HEK293 (cell line): ENCODE measurements around the gene ASRGL1.

Experiments
- CTCF ChIA-PET: fragments of 350-600 bp; formaldehyde crosslinking; extraction: SDS; loops from one replicate; lab custom pipeline; 2021; ENCODE audit warnings: antibody characterized with exemption; lab: Yijun Ruan, JAX
- POLR2A ChIA-PET: fragments of 300-600 bp; formaldehyde crosslinking; extraction: SDS; loops from one replicate; lab custom pipeline; 2020; ENCODE audit warnings: antibody characterized with exemption, inconsistent platforms; lab: Yijun Ruan, JAX
- H3K27ac ChIP-seq: fragments of 200-500 bp; sonication (Bioruptor generic); 2 replicates; pipeline ENCODE4 v1.5.1; 2014; ENCODE audit warnings: low read depth, low read length, control low read depth, inconsistent platforms; ENCODE audit errors: extremely low read depth
- H3K36me3 ChIP-seq, 2 experiments: fragments of 200-500 bp in 1 of 2; sonication (Bioruptor generic) in 1 of 2; 1 replicate in 1 of 2; 2 replicates in 1 of 2; pipeline ENCODE4 v1.5.1; 2014 to 2017; ENCODE audit warnings: inconsistent platforms in 2 of 2, low read length in 2 of 2; ENCODE audit not compliant: control insufficient read depth in 2 of 2, insufficient read depth in 1 of 2
- H3K4me1 ChIP-seq: fragments of 200-500 bp; sonication (Bioruptor generic); 2 replicates; pipeline ENCODE4 v1.5.1; 2014; ENCODE audit warnings: mild to moderate bottlenecking, low read length, inconsistent platforms; ENCODE audit not compliant: control insufficient read depth, insufficient read depth
- H3K4me3 ChIP-seq: 2 replicates; pipeline ENCODE4 v1.5.1; 2011; ENCODE audit warnings: low read depth, mild to moderate bottlenecking, control low read depth, low read length, moderate library complexity
- H3K9me3 ChIP-seq: fragments of 200-500 bp; sonication (Bioruptor generic); 2 replicates; pipeline ENCODE4 v1.5.1; 2014; ENCODE audit warnings: low read depth, low read length, inconsistent platforms; ENCODE audit not compliant: control insufficient read depth, insufficient read depth
- HIC1 ChIP-seq: fragments of 450-650 bp; formaldehyde crosslinking; IDR thresholded peaks from 2 replicates; pipeline ENCODE4 v1.5.1; 2016; ENCODE audit warnings: missing biosample characterization, missing genetic modification characterization
- KLF1 ChIP-seq: fragments of 450-650 bp; formaldehyde crosslinking; IDR thresholded peaks from 2 replicates; pipeline ENCODE4 v1.5.1; 2016; ENCODE audit warnings: missing biosample characterization, missing genetic modification characterization
- PRDM2 ChIP-seq: fragments of 450-650 bp; formaldehyde crosslinking; IDR thresholded peaks from 2 replicates; pipeline ENCODE4 v1.5.1; 2016; ENCODE audit warnings: missing biosample characterization, missing genetic modification characterization, borderline replicate concordance
- SP7 ChIP-seq: fragments of 450-650 bp; formaldehyde crosslinking; IDR thresholded peaks from 2 replicates; pipeline ENCODE4 v1.5.1; 2016; ENCODE audit warnings: missing biosample characterization, missing genetic modification characterization
- WT1 ChIP-seq: fragments of 450-650 bp; formaldehyde crosslinking; IDR thresholded peaks from 2 replicates; pipeline ENCODE4 v1.5.1; 2016; ENCODE audit warnings: missing biosample characterization, missing genetic modification characterization
- YY1 ChIP-seq: fragments of 450-650 bp; formaldehyde crosslinking; IDR thresholded peaks from 2 replicates; pipeline ENCODE4 v1.5.1; 2018; ENCODE audit warnings: missing biosample characterization, missing genetic modification characterization
- ZIC2 ChIP-seq: fragments of 450-650 bp; formaldehyde crosslinking; IDR thresholded peaks from 2 replicates; pipeline ENCODE4 v1.5.1; 2016; ENCODE audit warnings: missing biosample characterization, missing genetic modification characterization
- ZNF302 ChIP-seq: fragments of 450-650 bp; formaldehyde crosslinking; IDR thresholded peaks from 2 replicates; pipeline ENCODE4 v1.5.1; 2016; ENCODE audit warnings: missing biosample characterization, missing genetic modification characterization, low read depth
- ZNF513 ChIP-seq: fragments of 450-650 bp; IDR thresholded peaks from 2 replicates; pipeline ENCODE4 v1.5.1; 2018; ENCODE audit warnings: missing biosample characterization, missing genetic modification characterization
- ZNF571 ChIP-seq: fragments of 450-650 bp; formaldehyde crosslinking; IDR thresholded peaks from 2 replicates; pipeline ENCODE4 v1.5.0; 2017; ENCODE audit warnings: missing biosample characterization, missing genetic modification characterization
- ZNF639 ChIP-seq: fragments of 450-650 bp; formaldehyde crosslinking; IDR thresholded peaks from 2 replicates; pipeline ENCODE4 v1.5.1; 2016; ENCODE audit warnings: missing biosample characterization, missing genetic modification characterization
- ZNF660 ChIP-seq: fragments of 450-650 bp; IDR thresholded peaks from 2 replicates; pipeline ENCODE4 v1.5.1; 2018; ENCODE audit warnings: missing biosample characterization, mild to moderate bottlenecking, missing genetic modification characterization
- ZNF670 ChIP-seq: fragments of 450-650 bp; formaldehyde crosslinking; IDR thresholded peaks from 2 replicates; pipeline ENCODE4 v1.5.1; 2016; ENCODE audit warnings: missing biosample characterization, missing genetic modification characterization, low read depth
- ZNF792 ChIP-seq: fragments of 450-650 bp; formaldehyde crosslinking; IDR thresholded peaks from 2 replicates; pipeline ENCODE4 v1.5.1; 2016; ENCODE audit warnings: missing biosample characterization, missing genetic modification characterization
- ZSCAN16 ChIP-seq: fragments of 450-650 bp; formaldehyde crosslinking; IDR thresholded peaks from 2 replicates; pipeline ENCODE4 v1.5.1; 2016; ENCODE audit warnings: missing biosample characterization, missing genetic modification characterization
- ZSCAN30 ChIP-seq: fragments of 450-650 bp; IDR thresholded peaks from 2 replicates; pipeline ENCODE4 v1.5.1; 2018; ENCODE audit warnings: missing biosample characterization, mild to moderate bottlenecking, missing genetic modification characterization, moderate library complexity

ASRGL1 gene

GRCh38 chr11:62399878-62400266 lies 62.6 kb downstream of the ASRGL1 start (continued):
- TF ChIP-seq ZNF513 (tag by site-specific recombination): no peak
- TF ChIP-seq PRDM2 (tag by site-specific recombination): no peak

- no peak overlapping the region for H3K4me3 ChIP-seq
- CTCF ChIA-PET: interaction anchor here (0.7 to 2.5 kb wide), 5 partner anchors 8 to 316 kb away, joined by 3 to 15 read pairs (median 8); no protein-coding TSS in a partner anchor
- POLR2A ChIA-PET: interaction anchor here (1.6 kb wide), 1 partner anchor 174 kb away, joined by 5 read pairs; the partner anchor contains the start of gene EEF1G
- H3K27ac ChIP-seq: no peak overlapping the region
- TF ChIP-seq WT1: no peak
- TF ChIP-seq ZNF571 (tag by site-specific recombination): no peak
- TF ChIP-seq ZSCAN16 (tag by site-specific recombination): no peak
- TF ChIP-seq ZNF660 (tag by site-specific recombination): no peak
- no peaks in the 10 kb centered on the region for H3K9me3 ChIP-seq
- no peaks in the 10 kb centered on the region for H3K4me1 ChIP-seq
- H3K36me3 ChIP-seq: no peaks in the 10 kb centered on the region
Observed at GRCh38 chr11:62400281-62400680, 63.0 kb downstream of the ASRGL1 start.

- no peaks in the 10 kb centered on the region for H3K36me3 ChIP-seq
- H3K9me3 ChIP-seq: no peaks in the 10 kb centered on the region
- H3K4me1 ChIP-seq: no peaks in the 10 kb centered on the region
- peak; percentile 55 for TF ChIP-seq KLF1 (tag by site-specific recombination)
- no peak for TF ChIP-seq SP7 (tag by site-specific recombination)
- TF ChIP-seq, all 188 proteins: peak for 1
- POLR2A ChIA-PET: interaction anchor here (1.6 kb wide), 1 partner anchor 173 kb away, joined by 5 read pairs; the partner anchor contains the start of gene EEF1G
- CTCF ChIA-PET: interaction anchor here (0.7 to 2.5 kb wide), 5 partner anchors 9 to 316 kb away, joined by 3 to 15 read pairs (median 8); no protein-coding TSS in a partner anchor
- H3K4me3 ChIP-seq: no peak overlapping the region
- no peak overlapping the region for H3K27ac ChIP-seq
Observed at GRCh38 chr11:62400760-62401159, 63.5 kb downstream of the ASRGL1 start.

- TF ChIP-seq ZNF670 (tag by site-specific recombination) (no peak), ZNF639 (tag by site-specific recombination) (no peak), YY1 (tag by site-specific recombination) (no peak), ZNF302 (tag by site-specific recombination) (no peak), HIC1 (tag by site-specific recombination) (no peak), ZIC2 (tag by site-specific recombination) (no peak), ZNF792 (no peak), ZSCAN30 (no peak)
- Histone ChIP-seq H3K36me3 (no peaks in the 10 kb centered on the region), H3K4me1 (no peaks in the 10 kb centered on the region), H3K4me3 (no peak overlapping the region), H3K9me3 (no peaks in the 10 kb centered on the region), H3K27ac (no peak overlapping the region)
- POLR2A ChIA-PET: interaction anchor here (1.6 kb wide), 1 partner anchor 173 kb away, joined by 5 read pairs; the partner anchor contains the start of gene EEF1G
- CTCF ChIA-PET: interaction anchor here (0.6 to 2.5 kb wide), 5 partner anchors 9 to 159 kb away, joined by 3 to 15 read pairs (median 8); no protein-coding TSS in a partner anchor
Observed at GRCh38 chr11:62401356-62401755, 64.1 kb downstream of the ASRGL1 start.
